ENCODE data around the gene FAM186B.

DNA sequence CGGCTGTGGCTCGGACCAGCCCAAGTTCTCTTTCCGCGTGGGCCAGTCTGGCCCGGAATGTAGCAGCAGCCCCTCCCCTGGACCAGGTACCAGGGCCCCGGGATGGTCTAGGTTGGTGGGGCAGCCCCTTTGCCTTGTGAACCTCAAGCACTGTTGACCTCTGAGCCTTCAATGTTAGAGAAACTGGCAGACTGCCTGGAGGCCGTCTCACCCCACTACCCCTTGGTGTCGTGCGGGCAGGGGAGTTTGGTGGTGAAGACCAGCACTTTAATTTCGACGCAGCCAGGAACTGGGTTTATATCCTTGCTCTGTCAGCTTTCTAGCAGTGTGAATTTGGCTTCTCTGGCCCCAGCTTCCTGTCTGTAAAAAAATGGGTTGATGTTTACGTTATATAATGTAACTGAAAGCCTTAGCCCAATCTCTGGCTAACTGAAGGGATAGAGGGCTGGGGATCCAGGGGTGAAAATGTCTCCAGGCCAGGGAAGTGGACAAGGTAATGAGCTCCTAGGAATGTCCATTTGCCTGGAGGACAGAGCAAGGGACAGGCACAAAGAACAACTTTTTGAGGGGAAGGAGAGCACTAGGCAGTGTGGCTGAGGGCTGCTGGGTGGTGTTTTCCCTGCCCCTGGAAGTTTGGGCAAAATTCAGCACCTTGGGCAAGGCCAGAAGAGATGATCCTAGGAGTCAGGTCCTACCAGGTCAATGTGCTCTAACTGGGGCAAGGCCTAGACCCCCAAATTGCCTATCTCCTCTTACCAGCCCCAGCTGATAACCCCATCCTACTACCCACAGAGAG lies 48.9 kb downstream of the FAM186B start:
- no peak for TF ChIP-seq EZH2 (IDR thresholded peaks at IDR 0.05; ENCODE audit: low read length, missing control alignments)
- TF ChIP-seq, protein P1, sequence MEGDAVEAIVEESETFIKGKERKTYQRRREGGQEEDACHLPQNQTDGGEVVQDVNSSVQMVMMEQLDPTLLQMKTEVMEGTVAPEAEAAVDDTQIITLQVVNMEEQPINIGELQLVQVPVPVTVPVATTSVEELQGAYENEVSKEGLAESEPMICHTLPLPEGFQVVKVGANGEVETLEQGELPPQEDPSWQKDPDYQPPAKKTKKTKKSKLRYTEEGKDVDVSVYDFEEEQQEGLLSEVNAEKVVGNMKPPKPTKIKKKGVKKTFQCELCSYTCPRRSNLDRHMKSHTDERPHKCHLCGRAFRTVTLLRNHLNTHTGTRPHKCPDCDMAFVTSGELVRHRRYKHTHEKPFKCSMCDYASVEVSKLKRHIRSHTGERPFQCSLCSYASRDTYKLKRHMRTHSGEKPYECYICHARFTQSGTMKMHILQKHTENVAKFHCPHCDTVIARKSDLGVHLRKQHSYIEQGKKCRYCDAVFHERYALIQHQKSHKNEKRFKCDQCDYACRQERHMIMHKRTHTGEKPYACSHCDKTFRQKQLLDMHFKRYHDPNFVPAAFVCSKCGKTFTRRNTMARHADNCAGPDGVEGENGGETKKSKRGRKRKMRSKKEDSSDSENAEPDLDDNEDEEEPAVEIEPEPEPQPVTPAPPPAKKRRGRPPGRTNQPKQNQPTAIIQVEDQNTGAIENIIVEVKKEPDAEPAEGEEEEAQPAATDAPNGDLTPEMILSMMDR (conservative IDR thresholded peaks at IDR 0.05 in 1 of 2, IDR thresholded peaks at IDR 0.05 in 1 of 2; ENCODE audit: low read depth in 1 of 2, low read length in 2 of 2): no peak

Measured in fibroblast of lung (primary cell).